H1 (cell line): Measurements from ENCODE around the gene PRKD1. TPM values are rescaled to one million over a fixed set of nuclear protein-coding genes. Genes with fewer than 3 reads are reported as not detected.

ENCODE experiments used
- CTCF ChIA-PET: fragments of 300-600 bp; sonication (Branson Sonifier 250); formaldehyde crosslinking; loops from one replicate; lab custom pipeline; 2021; ENCODE audit not compliant: partially characterized antibody; lab: Charles Lee
- POLR2A ChIA-PET: fragments of 300-600 bp; sonication (Branson Sonifier 250); formaldehyde crosslinking; loops from one replicate; lab custom pipeline; 2021; ENCODE audit warnings: inconsistent platforms; ENCODE audit not compliant: partially characterized antibody; lab: Charles Lee
- DNase-seq, 2 experiments: peaks; one replicate each; pipeline versions ENCODE4 v3.0.0 to v3.0.0-alpha.2; 2010 to 2022; ENCODE audit warnings: low spot score in 2 of 2, low read depth in 1 of 2, mixed read lengths in 1 of 2
- FAIRE-seq: peaks from 2 replicates; lab custom pipeline; 2011; peaks lifted over from hg19 to GRCh38; lab: Jason Lieb, UNC
- H2AFZ ChIP-seq: 2 replicates; pipeline ENCODE4 v1.8.1; 2012; ENCODE audit warnings: low read length, inconsistent platforms
- H2AK5ac ChIP-seq: 2 replicates; pipeline ENCODE4 v1.6.1; 2013; ENCODE audit warnings: low read depth, low read length
- H2BK120ac ChIP-seq: replicated peaks from 2 replicates; pipeline ENCODE3; 2013; ENCODE audit warnings: low read depth, low read length, inconsistent platforms
- H2BK12ac ChIP-seq: 2 replicates; pipeline ENCODE4 v1.6.1; 2013; ENCODE audit warnings: low read depth, low read length
- H2BK15ac ChIP-seq: 2 replicates; pipeline ENCODE4 v1.6.1; 2013; ENCODE audit warnings: low read length
- H2BK20ac ChIP-seq: 2 replicates; pipeline ENCODE4 v1.6.1; 2013; ENCODE audit warnings: low read length
- H2BK5ac ChIP-seq: 2 replicates; pipeline ENCODE4 v1.6.1; 2013; ENCODE audit warnings: low read depth, low read length
- H3K14ac ChIP-seq: 2 replicates; pipeline ENCODE4 v1.6.1; 2013; ENCODE audit warnings: inconsistent platforms; ENCODE audit not compliant: insufficient read length
- H3K18ac ChIP-seq: 2 replicates; pipeline ENCODE4 v1.6.1; 2013; ENCODE audit warnings: low read length; ENCODE audit errors: extremely low read depth
- H3K23ac ChIP-seq: 2 replicates; pipeline ENCODE4 v1.6.1; 2013; ENCODE audit warnings: inconsistent platforms; ENCODE audit not compliant: insufficient read length
- H3K23me2 ChIP-seq: 2 replicates; pipeline ENCODE4 v1.6.1; 2013; ENCODE audit warnings: low read depth, low read length
- H3K27ac ChIP-seq: 2 replicates; pipeline ENCODE4 v1.6.1; 2011; ENCODE audit warnings: low read depth, low read length, inconsistent platforms
- H3K27me3 ChIP-seq, 4 experiments: replicated peaks in 1 of 4; 1 replicate in 1 of 4; 2 replicates in 3 of 4; pipeline versions ENCODE4 v1.6.1 to v1.8.1; 2011 to 2013; ENCODE audit warnings: low read length in 3 of 4, mild to moderate bottlenecking in 3 of 4, inconsistent platforms in 2 of 4, mixed read lengths in 2 of 4, moderate library complexity in 1 of 4; ENCODE audit not compliant: control insufficient read depth in 3 of 4, insufficient read depth in 3 of 4; ENCODE audit errors: extremely low read depth in 1 of 4
- H3K36me3 ChIP-seq, 4 experiments: 2 replicates each; pipeline versions ENCODE4 v1.6.1 to v1.8.1; 2011 to 2013; ENCODE audit warnings: mild to moderate bottlenecking in 4 of 4, low read length in 3 of 4, moderate library complexity in 2 of 4, control low read depth in 1 of 4, inconsistent platforms in 1 of 4; ENCODE audit not compliant: insufficient read depth in 4 of 4, control insufficient read depth in 2 of 4
- H3K4ac ChIP-seq: replicated peaks from 2 replicates; pipeline ENCODE3; 2013; ENCODE audit warnings: low read length, low read depth, mixed read lengths, inconsistent platforms; ENCODE audit not compliant: insufficient read length
- H3K4me1 ChIP-seq, 4 experiments: replicated peaks in 1 of 4; 1 replicate in 1 of 4; 2 replicates in 3 of 4; pipeline versions ENCODE4 v1.6.1 to v1.8.1; 2011 to 2013; ENCODE audit warnings: low read length in 3 of 4, inconsistent platforms in 2 of 4, mixed read lengths in 1 of 4; ENCODE audit not compliant: insufficient read depth in 4 of 4, control insufficient read depth in 3 of 4
- H3K4me2 ChIP-seq, 2 experiments: 2 replicates each; pipeline versions ENCODE4 v1.6.1 to v1.8.1; 2011 to 2013; ENCODE audit warnings: low read depth in 2 of 2, low read length in 2 of 2, control low read depth in 1 of 2, inconsistent platforms in 1 of 2, mild to moderate bottlenecking in 1 of 2; ENCODE audit not compliant: insufficient read depth in 1 of 2
- H3K4me3 ChIP-seq, 4 experiments: fragments of 200-600, 300-600 bp in 1 of 4; sonication (generic), shearing (Covaris generic), sonication (Bioruptor Twin) in 1 of 4; 2 replicates each; pipeline versions ENCODE4 v1.5.1 to v1.8.1; 2011 to 2016; ENCODE audit warnings: low read length in 4 of 4, low read depth in 3 of 4, control low read depth in 2 of 4, inconsistent platforms in 2 of 4, mild to moderate bottlenecking in 2 of 4, mixed read lengths in 1 of 4, moderate library complexity in 1 of 4; ENCODE audit not compliant: insufficient read depth in 2 of 4; ENCODE audit errors: extremely low read depth in 1 of 4
- H3K56ac ChIP-seq: replicated peaks from 2 replicates; pipeline ENCODE3; 2013; ENCODE audit warnings: low read depth, mild to moderate bottlenecking, mixed read lengths, low read length, inconsistent platforms; ENCODE audit not compliant: insufficient read length
- H3K79me1 ChIP-seq: 2 replicates; pipeline ENCODE4 v1.6.1; 2013; ENCODE audit warnings: low read depth, low read length, control low read depth
- H3K79me2 ChIP-seq, 2 experiments: 2 replicates each; pipeline versions ENCODE4 v1.6.1 to v1.8.1; 2012 to 2013; ENCODE audit warnings: low read length in 2 of 2, mild to moderate bottlenecking in 2 of 2, inconsistent platforms in 1 of 2; ENCODE audit not compliant: insufficient read depth in 2 of 2, control insufficient read depth in 1 of 2
- H3K9ac ChIP-seq, 4 experiments: replicated peaks in 1 of 4; 1 replicate in 1 of 4; 2 replicates in 3 of 4; pipeline versions ENCODE4 v1.6.1 to v1.8.1; 2011 to 2013; ENCODE audit warnings: low read depth in 3 of 4, low read length in 3 of 4, control low read depth in 2 of 4, mild to moderate bottlenecking in 2 of 4, moderate library complexity in 2 of 4, inconsistent platforms in 1 of 4; ENCODE audit errors: extremely low read depth in 1 of 4
- H3K9me3 ChIP-seq, 2 experiments: 2 replicates each; pipeline versions ENCODE4 v1.6.1 to v1.8.1; 2012 to 2013; ENCODE audit warnings: mild to moderate bottlenecking in 2 of 2, moderate library complexity in 2 of 2, control low read depth in 1 of 2, inconsistent platforms in 1 of 2, low read depth in 1 of 2, low read length in 1 of 2, mixed read lengths in 1 of 2; ENCODE audit not compliant: insufficient read depth in 2 of 2
- H4K20me1 ChIP-seq, 2 experiments: replicated peaks in 1 of 2; 2 replicates each; pipeline versions ENCODE3 to v1.8.1; 2011 to 2013; ENCODE audit warnings: inconsistent platforms in 2 of 2, low read length in 2 of 2, mild to moderate bottlenecking in 1 of 2; ENCODE audit not compliant: insufficient read depth in 2 of 2, control insufficient read depth in 1 of 2
- H4K5ac ChIP-seq: 2 replicates; pipeline ENCODE4 v1.6.1; 2013; ENCODE audit warnings: low read length, low read depth, mixed read lengths, inconsistent platforms; ENCODE audit not compliant: insufficient read length
- H4K8ac ChIP-seq: 2 replicates; pipeline ENCODE4 v1.8.0; 2013; ENCODE audit warnings: mild to moderate bottlenecking, moderate library complexity, low read length, inconsistent platforms; ENCODE audit not compliant: insufficient read depth; ENCODE audit errors: extremely low read depth
- H4K91ac ChIP-seq: replicated peaks from 2 replicates; pipeline ENCODE3; 2013; ENCODE audit warnings: low read length, mixed read lengths, inconsistent platforms; ENCODE audit not compliant: insufficient read length
- GTF2F1 ChIP-seq: IDR thresholded peaks from 2 replicates; pipeline ENCODE4 v1.6.1; 2012; ENCODE audit warnings: low read depth, low read length, improper control_type of control experiment, borderline replicate concordance
- SAP30 ChIP-seq: fragments of 300-600 bp; sonication (generic); IDR thresholded peaks from 2 replicates; pipeline ENCODE4 v1.7.1; 2012; ENCODE audit warnings: low read length, moderate library complexity, mild to moderate bottlenecking, inconsistent platforms; ENCODE audit not compliant: insufficient read depth, insufficient replicate concordance
- WGBS, 2 experiments: shearing (Covaris generic) in 1 of 2; methylation state at CpG; one replicate each; pipeline versions ENCODE4 v1.1.6 to v1.1.7; 2013 to 2015; ENCODE audit warnings: low lambda C conversion rate in 2 of 2, mixed read lengths in 2 of 2, inconsistent platforms in 1 of 2, low coverage in 1 of 2, missing lambda C conversion rate in 1 of 2; ENCODE audit not compliant: insufficient replicate concordance in 2 of 2, insufficient coverage in 1 of 2, insufficient read length in 1 of 2; ENCODE audit errors: extremely low coverage in 1 of 2, missing lambda C conversion rate in 1 of 2; 5-methylcytosine and 5-hydroxymethylcytosine counted together
- polyA plus RNA-seq, 7 experiments: library from polyadenylated mRNA; depleted of rRNA in 3 of 7; stranded (reverse) in 5 of 7; unstranded in 2 of 7; fragments of >200 nt in 5 of 7; fragments of 200-250 nt in 2 of 7; gene quantifications; 1 replicate in 5 of 7; 2 replicates in 1 of 7; 4 replicates in 1 of 7; pipeline versions ENCODE4 v1.2.1 to v1.2.3, GENCODE V29; 2011 to 2013; ENCODE audit warnings: missing spikeins in 2 of 7, mixed read lengths in 2 of 7
- total RNA-seq: library from RNA; stranded (reverse); fragmentation: NEBNext Ultra II Directional; extraction: Animal tissue kit (Norgen Biotek cat#: 25700); gene quantifications from 2 replicates; pipeline ENCODE4 v1.2.1, GENCODE V29; 2021

Gene PRKD1
- total and polyA plus RNA-seq, 2 of the 8 experiments (the other 6 are each of a cell fraction or from before 2014, with no cell fraction given), result 3.6 to 6.8 TPM

- Histone ChIP-seq H2BK5ac (no peak overlapping the region), H3K79me2 (no peaks in the 10 kb centered on the region), H3K18ac (no peak overlapping the region), H3K14ac (no peak overlapping the region), H3K79me1 (no peaks in the 10 kb centered on the region), H3K36me3 (no peaks in the 10 kb centered on the region), H2AK5ac (no peak overlapping the region), H4K8ac (no peak overlapping the region), H2BK120ac (no peak overlapping the region), H3K27ac (no peak overlapping the region), H3K9me3 (no peaks in the 10 kb centered on the region), H3K27me3 (no peaks in the 10 kb centered on the region), H4K5ac (no peak overlapping the region), H4K20me1 (no peaks in the 10 kb centered on the region), H2BK15ac (no peak overlapping the region), H3K23ac (no peak overlapping the region), H3K4me1 (peaks cover 0 to 4% (median 0%) of the 10 kb centered on the region in 4 experiments; a peak in 1 of 7 replicates), H2BK12ac (no peak overlapping the region), H2AFZ (no peak overlapping the region), H3K4me2 (no peak overlapping the region), H3K4me3 (no peak overlapping the region), H3K9ac (no peak overlapping the region), H3K56ac (no peak overlapping the region), H2BK20ac (no peak overlapping the region), H3K23me2 (no peaks in the 10 kb centered on the region), H4K91ac (no peak overlapping the region), H3K4ac (no peak overlapping the region)
- ChIA-PET POLR2A (no interaction called here), CTCF (interaction anchor here (0.8 to 1.5 kb wide), 4 partner anchors 10 to 1042 kb away, joined by 3 to 4 read pairs (median 4); no protein-coding TSS in a partner anchor)
- no peak for DNase-seq
- WGBS, 2 experiments, result 87% methylated on average over 2 of the region's 2 CpGs; no CpG with 5 or more reads in 1 of the 2 experiments
- no peak for FAIRE-seq
- no peak for TF ChIP-seq GTF2F1
- no peak for TF ChIP-seq SAP30
Observed at GRCh38 chr14:29798811-29799210, 128.8 kb downstream of the PRKD1 start.
